Measurements from ENCODE around the gene KRTAP4-11.

DNA sequence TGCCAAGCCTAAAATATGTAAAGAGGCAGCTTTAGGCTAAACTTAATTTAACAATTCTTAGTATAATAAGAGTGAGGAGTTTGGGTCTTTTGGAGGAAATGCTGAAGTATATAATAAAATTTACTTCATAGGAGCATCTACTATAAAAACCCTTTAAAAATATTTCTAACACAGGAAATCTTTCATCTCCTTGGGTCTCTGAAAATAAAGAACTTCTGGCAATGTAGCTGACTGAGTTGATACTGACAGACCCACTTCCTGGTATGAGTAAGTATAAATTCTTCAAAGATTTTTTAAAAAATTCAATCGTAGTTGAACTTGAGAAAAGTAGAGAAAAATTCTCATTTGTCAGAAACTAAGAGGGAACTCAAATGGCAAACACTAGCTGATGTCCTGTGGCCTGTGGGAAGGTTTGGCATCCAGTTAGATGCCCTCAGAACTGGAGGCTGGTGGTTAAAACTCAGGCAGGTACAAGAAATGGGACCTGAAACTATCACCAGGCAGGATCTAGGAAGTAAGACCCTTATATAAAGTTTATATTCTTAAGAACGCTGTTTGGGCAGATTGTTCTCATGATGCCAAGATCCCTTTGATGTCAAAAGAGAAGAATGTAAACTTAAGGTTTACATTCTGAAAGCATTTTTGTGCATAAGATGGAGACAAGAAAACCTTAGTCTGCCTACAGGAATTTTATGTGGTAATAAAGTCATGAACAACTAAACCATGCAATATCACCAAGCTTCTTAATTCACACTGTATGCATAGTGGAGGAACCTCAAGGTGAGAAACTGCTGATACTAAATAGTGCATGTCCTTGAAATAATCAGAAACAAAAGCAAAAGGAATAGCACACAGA is 15.9 kb upstream of the KRTAP4-11 start:
- TF ChIP-seq, protein P1, sequence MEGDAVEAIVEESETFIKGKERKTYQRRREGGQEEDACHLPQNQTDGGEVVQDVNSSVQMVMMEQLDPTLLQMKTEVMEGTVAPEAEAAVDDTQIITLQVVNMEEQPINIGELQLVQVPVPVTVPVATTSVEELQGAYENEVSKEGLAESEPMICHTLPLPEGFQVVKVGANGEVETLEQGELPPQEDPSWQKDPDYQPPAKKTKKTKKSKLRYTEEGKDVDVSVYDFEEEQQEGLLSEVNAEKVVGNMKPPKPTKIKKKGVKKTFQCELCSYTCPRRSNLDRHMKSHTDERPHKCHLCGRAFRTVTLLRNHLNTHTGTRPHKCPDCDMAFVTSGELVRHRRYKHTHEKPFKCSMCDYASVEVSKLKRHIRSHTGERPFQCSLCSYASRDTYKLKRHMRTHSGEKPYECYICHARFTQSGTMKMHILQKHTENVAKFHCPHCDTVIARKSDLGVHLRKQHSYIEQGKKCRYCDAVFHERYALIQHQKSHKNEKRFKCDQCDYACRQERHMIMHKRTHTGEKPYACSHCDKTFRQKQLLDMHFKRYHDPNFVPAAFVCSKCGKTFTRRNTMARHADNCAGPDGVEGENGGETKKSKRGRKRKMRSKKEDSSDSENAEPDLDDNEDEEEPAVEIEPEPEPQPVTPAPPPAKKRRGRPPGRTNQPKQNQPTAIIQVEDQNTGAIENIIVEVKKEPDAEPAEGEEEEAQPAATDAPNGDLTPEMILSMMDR (IDR thresholded peaks at IDR 0.05; ENCODE audit: low read depth, low read length, poor library complexity, severe bottlenecking): no peak
- TF ChIP-seq EZH2phosphoT487 (IDR thresholded peaks at IDR 0.05; ENCODE audit: borderline replicate concordance, low read length): no peak

Data from DOHH2 (cell line).